HEK293 (cell line): ENCODE data around the gene APH1A.

Experiments used
- ZFP37 ChIP-seq: fragments of 450-650 bp; formaldehyde crosslinking; IDR thresholded peaks from 2 replicates; pipeline ENCODE4 v1.5.1; 2016; ENCODE audit warnings: missing biosample characterization, missing genetic modification characterization
- ZNF23 ChIP-seq: fragments of 450-650 bp; formaldehyde crosslinking; IDR thresholded peaks from 2 replicates; pipeline ENCODE4 v1.5.1; 2016; ENCODE audit warnings: missing biosample characterization, missing genetic modification characterization, borderline replicate concordance
- ZNF274 ChIP-seq, 2 experiments: fragments of 200-500 bp in 1 of 2; fragments of 450-650 bp in 1 of 2; sonication (Bioruptor generic) in 1 of 2; formaldehyde crosslinking in 1 of 2; IDR thresholded peaks; 2 replicates each; pipeline versions ENCODE4 v1.5.1 to v1.6.1; 2014 to 2016; ENCODE audit warnings: borderline replicate concordance in 1 of 2, inconsistent platforms in 1 of 2, low read length in 1 of 2, missing biosample characterization in 1 of 2, missing genetic modification characterization in 1 of 2
- ZNF677 ChIP-seq: fragments of 450-650 bp; IDR thresholded peaks from 2 replicates; pipeline ENCODE4 v1.5.0; 2018; ENCODE audit warnings: missing biosample characterization, mild to moderate bottlenecking, missing genetic modification characterization, moderate library complexity
- ZNF768 ChIP-seq: fragments of 450-650 bp; formaldehyde crosslinking; IDR thresholded peaks from 2 replicates; pipeline ENCODE4 v1.5.1; 2018; ENCODE audit warnings: missing biosample characterization, mild to moderate bottlenecking, missing genetic modification characterization
- ZXDB ChIP-seq: fragments of 450-650 bp; formaldehyde crosslinking; IDR thresholded peaks from 2 replicates; pipeline ENCODE4 v1.5.1; 2016; ENCODE audit warnings: missing biosample characterization, missing genetic modification characterization
- TF ChIP-seq, protein P1 (sequence below): fragments of 450-650 bp; formaldehyde crosslinking; IDR thresholded peaks from 2 replicates; pipeline ENCODE4 v1.5.1; 2016; ENCODE audit warnings: missing biosample characterization, missing genetic modification characterization

DNA sequence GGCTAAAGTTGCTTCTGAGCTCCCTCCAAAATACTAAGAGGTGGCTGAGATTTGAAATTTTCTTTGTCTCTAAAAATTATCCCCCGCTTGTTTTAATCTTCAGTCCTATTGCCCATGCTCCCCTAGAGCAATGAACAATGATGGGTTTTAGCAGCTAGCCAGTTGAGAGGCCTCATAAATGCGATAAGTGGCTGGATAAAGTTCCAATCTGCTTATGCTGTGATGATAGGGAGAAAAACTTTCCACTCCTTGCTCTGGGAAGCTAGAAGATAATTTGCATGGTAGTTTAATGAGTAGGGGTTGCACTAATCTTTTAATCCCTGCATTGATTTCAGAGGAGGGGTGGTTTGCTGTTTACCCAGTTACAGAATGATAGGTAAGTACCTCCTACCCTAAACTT lies 42.9 kb upstream of the APH1A start:
- TF ChIP-seq, protein P1, sequence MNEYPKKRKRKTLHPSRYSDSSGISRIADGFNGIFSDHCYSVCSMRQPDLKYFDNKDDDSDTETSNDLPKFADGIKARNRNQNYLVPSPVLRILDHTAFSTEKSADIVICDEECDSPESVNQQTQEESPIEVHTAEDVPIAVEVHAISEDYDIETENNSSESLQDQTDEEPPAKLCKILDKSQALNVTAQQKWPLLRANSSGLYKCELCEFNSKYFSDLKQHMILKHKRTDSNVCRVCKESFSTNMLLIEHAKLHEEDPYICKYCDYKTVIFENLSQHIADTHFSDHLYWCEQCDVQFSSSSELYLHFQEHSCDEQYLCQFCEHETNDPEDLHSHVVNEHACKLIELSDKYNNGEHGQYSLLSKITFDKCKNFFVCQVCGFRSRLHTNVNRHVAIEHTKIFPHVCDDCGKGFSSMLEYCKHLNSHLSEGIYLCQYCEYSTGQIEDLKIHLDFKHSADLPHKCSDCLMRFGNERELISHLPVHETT (tag by site-specific recombination), result no peak
- TF ChIP-seq ZNF677 (tag by site-specific recombination) (no peak), ZFP37 (tag by site-specific recombination) (no peak), ZNF23 (tag by site-specific recombination) (no peak), ZXDB (tag by site-specific recombination) (no peak), ZNF768 (tag by site-specific recombination) (no peak), ZNF274 (IDR thresholded peaks at IDR 0.05; ENCODE audit: low read length) (no peak), ZNF274 (tag by site-specific recombination; IDR thresholded peaks at IDR 0.05; ENCODE audit: borderline replicate concordance) (no peak)
